ENCODE results near the gene RNF113B.

The RNF113B gene

GRCh38 chr13:98147521-98147920, 29.5 kb downstream of the RNF113B start:
- no peaks in the 10 kb centered on the region for H3K9me3 ChIP-seq (ENCODE audit: insufficient read depth, low read length, severe bottlenecking)
- H3K4me1 ChIP-seq (ENCODE audit: insufficient read depth, low read length) = no peaks in the 10 kb centered on the region
- DNase-seq (no peak), ATAC-seq (ENCODE audit: insufficient read depth, low read depth) (no peak)
- TF ChIP-seq CTCF (IDR thresholded peaks at IDR 0.05; ENCODE audit: borderline replicate concordance, extremely low read depth, low read length, poor library complexity, severe bottlenecking) (no peak), EZH2 (IDR thresholded peaks at IDR 0.05; ENCODE audit: borderline replicate concordance, low read depth, low read length, severe bottlenecking) (no peak)
- H3K27me3 ChIP-seq (ENCODE audit: insufficient read depth, low read length, poor library complexity) = no peaks in the 10 kb centered on the region
- no peaks in the 10 kb centered on the region for H4K20me1 ChIP-seq (ENCODE audit: insufficient read depth, low read length)
- H3K4me3 ChIP-seq (ENCODE audit: low read depth in 1 of 2, low read length in 2 of 2) = no peak overlapping the region
- H2AFZ ChIP-seq (ENCODE audit: low read depth, low read length) = no peak overlapping the region
- H3K36me3 ChIP-seq (ENCODE audit: insufficient read depth, low read length) = no peaks in the 10 kb centered on the region
- no peak overlapping the region for H3K4me2 ChIP-seq (ENCODE audit: insufficient read depth, low read length)
- no peak overlapping the region for H3K27ac ChIP-seq (ENCODE audit: low read length)
- H3K9ac ChIP-seq (ENCODE audit: low read depth, low read length) = no peak overlapping the region
- no peaks in the 10 kb centered on the region for H3K79me2 ChIP-seq (ENCODE audit: insufficient read depth, low read length)

- Histone ChIP-seq H3K4me3 (ENCODE audit: low read depth in 1 of 2, low read length in 2 of 2) (no peak overlapping the region), H3K27ac (ENCODE audit: low read length) (no peak overlapping the region), H3K4me1 (ENCODE audit: insufficient read depth, low read length) (no peaks in the 10 kb centered on the region), H3K9ac (ENCODE audit: low read depth, low read length) (no peak overlapping the region), H3K4me2 (ENCODE audit: insufficient read depth, low read length) (no peak overlapping the region), H3K36me3 (ENCODE audit: insufficient read depth, low read length) (no peaks in the 10 kb centered on the region), H3K79me2 (ENCODE audit: insufficient read depth, low read length) (no peaks in the 10 kb centered on the region), H4K20me1 (ENCODE audit: insufficient read depth, low read length) (no peaks in the 10 kb centered on the region), H3K27me3 (ENCODE audit: insufficient read depth, low read length, poor library complexity) (no peaks in the 10 kb centered on the region), H3K9me3 (ENCODE audit: insufficient read depth, low read length, severe bottlenecking) (no peaks in the 10 kb centered on the region), H2AFZ (ENCODE audit: low read depth, low read length) (no peak overlapping the region)
- DNase-seq (no peak), ATAC-seq (ENCODE audit: insufficient read depth, low read depth) (no peak)
- no peak for TF ChIP-seq CTCF (IDR thresholded peaks at IDR 0.05; ENCODE audit: borderline replicate concordance, extremely low read depth, low read length, poor library complexity, severe bottlenecking)
Measured at GRCh38 chr13:98144801-98145350, 32.2 kb downstream of the RNF113B start.

GRCh38 chr13:98144027-98144741, 32.9 kb downstream of the RNF113B start:
- no peak overlapping the region for H3K9ac ChIP-seq (ENCODE audit: low read depth, low read length)
- H4K20me1 ChIP-seq (ENCODE audit: insufficient read depth, low read length) = no peaks in the 10 kb centered on the region
- no peaks in the 10 kb centered on the region for H3K79me2 ChIP-seq (ENCODE audit: insufficient read depth, low read length)
- TF ChIP-seq EZH2 (IDR thresholded peaks at IDR 0.05; ENCODE audit: borderline replicate concordance, low read depth, low read length, severe bottlenecking) (no peak), CTCF (IDR thresholded peaks at IDR 0.05; ENCODE audit: borderline replicate concordance, extremely low read depth, low read length, poor library complexity, severe bottlenecking) (no peak)
- no peaks in the 10 kb centered on the region for H3K9me3 ChIP-seq (ENCODE audit: insufficient read depth, low read length, severe bottlenecking)
- DNase-seq (no peak), ATAC-seq (ENCODE audit: insufficient read depth, low read depth) (no peak)
- no peaks in the 10 kb centered on the region for H3K36me3 ChIP-seq (ENCODE audit: insufficient read depth, low read length)
- no peak overlapping the region for H3K4me2 ChIP-seq (ENCODE audit: insufficient read depth, low read length)
- no peak overlapping the region for H3K27ac ChIP-seq (ENCODE audit: low read length)
- H3K4me3 ChIP-seq (ENCODE audit: low read depth in 1 of 2, low read length in 2 of 2) = no peak overlapping the region
- no peaks in the 10 kb centered on the region for H3K27me3 ChIP-seq (ENCODE audit: insufficient read depth, low read length, poor library complexity)
- no peak overlapping the region for H2AFZ ChIP-seq (ENCODE audit: low read depth, low read length)
- no peaks in the 10 kb centered on the region for H3K4me1 ChIP-seq (ENCODE audit: insufficient read depth, low read length)

Measured in DND-41 (cell line).